AG09319 (cell line): ENCODE data around the gene ARHGAP12.

ENCODE experiments used
- DNase-seq: peaks from one replicate; pipeline ENCODE4 v3.0.0-alpha.2; 2010; ENCODE audit warnings: low read depth; ENCODE audit errors: extremely low read depth
- TF ChIP-seq, protein P1 (sequence below): IDR thresholded peaks from 2 replicates; pipeline ENCODE4 v1.5.1; 2011; ENCODE audit warnings: low read depth, mild to moderate bottlenecking, inconsistent platforms, low read length, moderate library complexity

Gene ARHGAP12

DNA sequence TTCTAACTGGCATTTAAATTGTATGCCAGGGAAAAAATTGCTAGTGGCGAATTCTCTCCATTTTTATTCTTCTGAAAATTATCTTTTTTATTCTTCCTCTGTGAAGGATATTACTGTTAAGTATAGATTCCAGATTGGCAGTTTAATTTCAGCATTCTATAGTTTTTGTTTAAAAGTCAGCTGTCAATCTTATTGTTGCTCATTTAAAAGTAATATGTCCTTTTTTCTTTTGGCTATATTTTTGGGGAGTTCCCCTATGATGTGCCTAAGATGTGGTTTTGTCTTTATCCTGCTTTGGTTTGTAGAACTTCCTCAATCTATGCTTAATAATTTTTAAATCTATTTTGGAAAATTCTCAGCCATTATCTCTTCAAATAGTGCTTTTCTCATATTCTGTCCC is 135.9 kb downstream of the ARHGAP12 start:
- no peak for DNase-seq
- TF ChIP-seq, protein P1, sequence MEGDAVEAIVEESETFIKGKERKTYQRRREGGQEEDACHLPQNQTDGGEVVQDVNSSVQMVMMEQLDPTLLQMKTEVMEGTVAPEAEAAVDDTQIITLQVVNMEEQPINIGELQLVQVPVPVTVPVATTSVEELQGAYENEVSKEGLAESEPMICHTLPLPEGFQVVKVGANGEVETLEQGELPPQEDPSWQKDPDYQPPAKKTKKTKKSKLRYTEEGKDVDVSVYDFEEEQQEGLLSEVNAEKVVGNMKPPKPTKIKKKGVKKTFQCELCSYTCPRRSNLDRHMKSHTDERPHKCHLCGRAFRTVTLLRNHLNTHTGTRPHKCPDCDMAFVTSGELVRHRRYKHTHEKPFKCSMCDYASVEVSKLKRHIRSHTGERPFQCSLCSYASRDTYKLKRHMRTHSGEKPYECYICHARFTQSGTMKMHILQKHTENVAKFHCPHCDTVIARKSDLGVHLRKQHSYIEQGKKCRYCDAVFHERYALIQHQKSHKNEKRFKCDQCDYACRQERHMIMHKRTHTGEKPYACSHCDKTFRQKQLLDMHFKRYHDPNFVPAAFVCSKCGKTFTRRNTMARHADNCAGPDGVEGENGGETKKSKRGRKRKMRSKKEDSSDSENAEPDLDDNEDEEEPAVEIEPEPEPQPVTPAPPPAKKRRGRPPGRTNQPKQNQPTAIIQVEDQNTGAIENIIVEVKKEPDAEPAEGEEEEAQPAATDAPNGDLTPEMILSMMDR = no peak

DNA sequence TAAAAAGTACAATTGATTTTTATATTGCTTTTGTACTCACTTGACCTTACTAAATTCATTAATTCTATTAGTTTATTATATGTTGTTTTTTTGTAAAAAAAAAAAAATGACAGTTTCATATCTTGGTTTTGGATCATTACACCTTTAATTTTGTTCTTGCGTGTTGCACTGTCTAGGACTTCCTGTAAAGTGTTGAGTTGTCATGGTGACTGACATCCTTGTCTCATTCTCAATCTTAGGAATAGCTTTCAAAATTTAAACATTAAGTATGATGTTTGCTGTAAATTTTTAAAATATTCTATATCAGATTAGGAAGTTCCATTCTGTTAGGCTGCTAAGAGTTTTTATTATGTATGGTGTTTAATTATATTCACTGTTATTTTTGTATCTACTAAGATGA is 139.1 kb downstream of the ARHGAP12 start:
- no peak for DNase-seq
- TF ChIP-seq, protein P1 = no peak

DNA sequence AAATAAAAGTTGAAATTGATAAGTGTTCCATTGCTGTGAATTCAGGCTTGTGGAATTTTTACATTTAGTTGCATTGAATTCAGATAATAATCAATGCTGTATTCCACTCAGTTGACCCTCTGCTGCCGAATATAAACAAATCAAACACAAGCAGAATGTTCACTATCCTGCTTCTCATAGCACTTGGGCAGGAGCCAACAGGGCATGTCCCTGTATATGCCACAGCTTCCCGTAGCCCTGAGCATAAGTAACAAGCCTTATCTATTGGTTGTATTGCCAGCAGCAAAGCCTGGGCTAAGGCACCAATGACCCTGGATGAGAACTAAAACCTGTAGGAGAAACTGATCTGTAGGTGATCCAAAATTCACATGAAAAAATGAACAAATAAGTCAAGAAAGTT is 145.9 kb downstream of the ARHGAP12 start:
- TF ChIP-seq, protein P1 = no peak
- DNase-seq = no peak

DNA sequence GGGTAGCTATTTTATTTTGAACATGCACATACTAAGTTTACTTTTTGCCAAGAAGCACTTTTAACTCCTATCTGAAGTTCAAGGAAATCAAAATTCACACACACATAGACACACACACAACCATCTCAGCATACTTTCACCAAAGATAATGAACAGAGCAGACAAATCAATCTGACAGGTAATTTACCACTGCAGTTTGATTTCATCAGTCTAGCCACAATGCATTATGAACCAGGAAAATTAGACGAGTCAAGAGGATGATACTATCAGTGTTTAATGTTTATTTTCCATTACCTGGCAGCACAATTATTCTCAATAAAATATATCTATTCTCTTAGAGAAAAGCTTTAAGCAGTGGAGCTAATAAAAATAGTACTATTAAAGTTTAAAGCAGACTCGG is 147.9 kb downstream of the ARHGAP12 start:
- DNase-seq = no peak
- TF ChIP-seq, protein P1 = no peak

DNA sequence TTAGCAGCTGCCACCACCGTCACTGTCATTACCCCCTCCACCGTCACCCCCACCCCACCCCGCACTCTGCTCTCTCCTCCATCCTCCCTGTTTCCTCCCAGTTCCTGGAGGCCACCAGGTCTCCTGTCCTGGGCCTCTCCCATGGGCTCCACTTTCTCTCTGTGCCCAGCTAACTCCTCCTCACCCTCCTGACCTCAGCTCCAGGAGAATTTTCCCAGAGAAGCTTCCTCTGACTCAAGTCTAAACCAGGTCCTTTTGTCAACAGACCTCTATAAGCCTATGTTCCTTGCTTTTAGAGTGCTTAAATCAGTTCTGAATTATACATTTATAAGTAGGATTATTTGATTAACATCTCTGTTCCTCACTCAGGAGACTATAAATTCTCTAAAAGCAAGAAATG is 150.0 kb downstream of the ARHGAP12 start:
- TF ChIP-seq, protein P1 = no peak
- no peak for DNase-seq

DNA sequence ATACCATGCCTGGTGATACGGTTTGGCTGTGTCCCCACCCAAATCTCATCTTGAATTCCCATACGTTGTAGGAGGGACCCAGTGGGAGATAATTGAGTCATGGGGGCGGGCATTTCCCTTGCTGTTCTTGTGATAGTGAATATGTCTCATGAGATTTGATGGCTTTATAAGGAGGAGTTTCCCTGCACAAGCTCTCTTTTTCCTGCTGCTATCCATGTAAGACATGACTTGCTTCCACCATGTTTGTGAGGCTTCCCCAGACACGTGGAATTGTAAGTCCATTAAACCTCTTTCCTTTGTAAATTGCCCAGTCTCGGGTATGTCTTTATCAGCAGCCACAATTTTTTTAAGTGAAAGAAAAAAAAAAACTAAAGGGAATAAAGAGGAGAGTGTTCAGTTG is 152.5 kb downstream of the ARHGAP12 start:
- DNase-seq = no peak
- TF ChIP-seq, protein P1 = no peak

DNA sequence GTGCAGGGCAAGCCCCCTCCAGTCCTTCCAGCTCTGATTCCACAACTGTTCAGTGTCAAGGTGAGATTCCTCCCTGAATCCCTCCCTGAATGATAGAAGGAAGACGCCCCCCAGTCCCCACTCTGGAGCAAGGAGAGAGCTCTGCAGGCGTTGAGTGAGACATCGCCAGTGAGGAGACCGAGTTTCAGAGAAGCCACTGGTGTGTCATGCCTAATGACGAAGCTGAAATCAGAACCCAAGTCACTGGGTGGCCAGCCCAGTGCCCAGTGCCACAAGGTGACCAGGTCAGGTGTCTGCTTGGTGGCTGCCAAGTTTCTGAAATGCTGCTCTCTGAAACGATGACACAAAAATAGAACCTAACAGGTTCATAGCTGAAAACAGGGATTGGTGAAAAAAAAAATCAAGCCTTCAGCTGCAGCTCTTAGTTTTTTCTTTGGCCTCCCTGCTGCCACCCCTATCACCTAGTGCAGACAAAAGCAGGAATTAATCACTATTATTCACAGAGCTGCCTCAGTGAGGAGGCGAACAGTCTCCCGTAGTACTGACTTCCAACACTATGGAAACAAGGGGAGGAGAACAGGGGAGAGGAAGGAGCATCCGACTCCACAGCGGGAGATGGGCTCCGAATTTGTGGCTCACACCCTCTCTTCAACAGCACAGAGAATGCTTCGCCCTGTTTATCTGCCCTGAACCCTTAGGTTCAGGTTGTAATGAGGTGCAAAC is 153.5 kb downstream of the ARHGAP12 start:
- no peak for DNase-seq
- TF ChIP-seq, protein P1 = no peak
